ENCODE results near the gene IVL.

The IVL gene

GRCh38 chr1:152957561-152957960, 49.2 kb downstream of the IVL start:
- no peak for DNase-seq

DNA sequence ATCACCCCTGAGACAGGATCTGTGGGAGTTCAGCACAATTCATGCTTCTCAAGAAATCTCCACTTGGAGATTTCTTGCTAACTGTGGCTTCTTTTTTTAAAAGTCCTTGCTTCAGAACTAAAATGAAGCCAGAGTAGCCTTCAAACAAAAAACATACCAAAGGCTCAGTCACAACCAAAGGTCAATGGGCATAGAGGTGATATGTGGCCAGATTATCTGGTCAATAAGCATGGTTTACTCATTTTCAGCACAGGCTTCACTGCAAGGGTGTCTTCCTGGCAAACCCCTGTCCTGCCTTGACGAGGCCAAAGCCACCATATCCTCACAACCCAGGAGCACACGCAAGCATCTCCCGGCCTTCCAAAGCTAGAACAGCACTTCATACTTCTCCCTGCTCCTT, 50.9 kb downstream of the IVL start:
- DNase-seq: no peak

DNA sequence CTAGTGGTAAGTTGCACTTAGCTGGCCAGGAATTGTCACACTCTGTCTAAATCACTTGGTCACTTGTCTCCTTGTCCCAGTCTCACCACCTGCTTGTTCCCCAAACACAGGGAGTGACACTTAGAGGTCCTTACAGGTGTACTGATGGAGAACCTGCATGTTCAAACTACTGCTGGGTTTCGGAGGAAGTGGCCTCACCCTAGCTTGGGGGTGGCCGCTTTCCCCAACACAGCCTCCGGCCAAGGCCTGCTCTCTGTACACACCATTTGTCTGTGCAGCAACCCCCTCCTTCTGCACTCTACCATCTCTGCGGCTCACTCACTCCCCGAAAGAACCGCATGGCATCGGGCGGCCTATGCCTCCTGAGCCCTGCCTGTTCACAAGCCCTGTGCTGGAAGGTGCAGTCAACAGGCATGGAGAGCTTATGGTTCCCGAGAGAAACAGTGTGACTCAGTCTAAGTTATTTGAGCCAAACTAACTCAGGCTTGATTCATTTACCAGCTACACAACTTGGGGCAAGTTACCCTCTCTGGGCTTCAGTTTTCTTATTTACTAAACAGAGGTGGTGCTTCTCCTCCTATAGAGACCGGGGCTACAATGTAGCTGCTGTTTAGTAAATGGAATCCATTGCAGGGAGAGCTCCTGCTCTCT, 51.6 kb downstream of the IVL start:
- DNase-seq: no peak

DNA sequence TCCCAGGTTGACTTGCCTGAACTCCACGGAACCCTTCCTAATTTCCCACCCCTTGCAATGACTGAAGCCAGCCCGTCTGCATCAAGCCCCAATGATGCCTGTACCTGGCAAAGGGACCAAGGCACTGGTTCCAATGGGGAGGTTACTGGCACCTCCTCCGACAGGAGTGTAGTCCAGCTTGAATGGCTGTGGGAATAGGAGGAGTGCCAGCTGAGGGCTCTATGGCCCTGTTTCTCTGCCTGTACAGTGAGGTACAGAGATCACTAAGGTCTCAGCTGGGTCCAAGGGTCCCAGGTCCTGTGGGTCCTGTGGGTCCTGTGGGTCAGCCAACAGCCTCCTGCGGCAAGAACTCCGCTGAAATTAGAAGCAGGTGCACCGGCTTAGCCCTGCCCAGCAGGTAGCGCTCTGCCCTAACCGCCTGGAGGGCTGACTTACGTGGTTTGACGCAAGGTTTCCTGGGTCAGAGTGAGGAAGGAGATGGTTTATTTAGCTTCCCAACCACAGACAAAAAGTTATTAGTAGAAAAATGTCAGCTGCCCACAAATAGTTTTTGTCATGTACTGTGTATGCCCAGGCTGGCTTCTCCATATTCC, 52.2 kb downstream of the IVL start:
- no peak for DNase-seq

All from SW 1271 (cell line).